OCI-LY3 (cell line): Measurements from ENCODE around the gene APAF1.

ENCODE experiments used
- H2AFZ ChIP-seq: fragments of 200-600, 300-600 bp; shearing (Covaris generic); 2 replicates; pipeline ENCODE4 v1.6.0; 2014; ENCODE audit warnings: antibody characterized with exemption, low read depth, low read length
- H3K27ac ChIP-seq: fragments of 200-600, 300-600 bp; sonication (generic); 2 replicates; pipeline ENCODE4 v1.5.1; 2014; ENCODE audit warnings: mild to moderate bottlenecking, low read length, moderate library complexity, mixed read lengths
- H3K27me3 ChIP-seq: fragments of 200-600, 300-600 bp; sonication (generic); 2 replicates; pipeline ENCODE4 v1.6.1; 2014; ENCODE audit warnings: low read depth, low read length, mixed read lengths
- H3K36me3 ChIP-seq: fragments of 200-600, 300-600 bp; sonication (generic); replicated peaks from 2 replicates; pipeline ENCODE3; 2014; ENCODE audit warnings: low read depth, low read length, mixed read lengths
- H3K4me1 ChIP-seq: fragments of 300-600, 200-600 bp; sonication (generic); 2 replicates; pipeline ENCODE4 v1.6.1; 2014; ENCODE audit warnings: low read length, mixed read lengths
- H3K4me2 ChIP-seq: fragments of 200-600, 300-600 bp; sonication (generic); 2 replicates; pipeline ENCODE4 v1.6.1; 2014; ENCODE audit warnings: low read length, mixed read lengths
- H3K4me3 ChIP-seq: fragments of 300-600, 200-600 bp; sonication (generic); 2 replicates; pipeline ENCODE4 v1.5.1; 2014; ENCODE audit warnings: antibody characterized with exemption, mild to moderate bottlenecking, low read length, moderate library complexity
- H3K79me2 ChIP-seq: fragments of 300-600, 200-600 bp; shearing (Covaris generic); 2 replicates; pipeline ENCODE4 v1.6.1; 2014; ENCODE audit warnings: mild to moderate bottlenecking, low read length, mixed read lengths
- H3K9ac ChIP-seq: fragments of 300-600, 200-600 bp; shearing (Covaris generic); 2 replicates; pipeline ENCODE4 v1.6.0; 2014; ENCODE audit warnings: mild to moderate bottlenecking, low read length, moderate library complexity
- H3K9me3 ChIP-seq: fragments of 200-600, 300-600 bp; shearing (Covaris generic); 2 replicates; pipeline ENCODE4 v1.6.1; 2014; ENCODE audit warnings: low read length, mixed read lengths; ENCODE audit not compliant: insufficient read depth
- H4K20me1 ChIP-seq: fragments of 200-600, 300-600 bp; sonication (generic); 2 replicates; pipeline ENCODE4 v1.6.1; 2016; ENCODE audit warnings: low read length, mixed read lengths; ENCODE audit not compliant: insufficient read depth
- EZH2phosphoT487 ChIP-seq: fragments of 200-600 bp; shearing (Covaris generic); IDR thresholded peaks from 2 replicates; pipeline ENCODE4 v1.6.1; 2018; ENCODE audit warnings: antibody characterized with exemption, mixed run types, low read depth
- TF ChIP-seq, protein P1 (sequence below): fragments of 200-600, 300-600 bp; sonication (generic); IDR thresholded peaks from 2 replicates; pipeline ENCODE4 v1.5.1; 2014; ENCODE audit warnings: antibody characterized with exemption, low read length, low read depth

Gene APAF1

DNA sequence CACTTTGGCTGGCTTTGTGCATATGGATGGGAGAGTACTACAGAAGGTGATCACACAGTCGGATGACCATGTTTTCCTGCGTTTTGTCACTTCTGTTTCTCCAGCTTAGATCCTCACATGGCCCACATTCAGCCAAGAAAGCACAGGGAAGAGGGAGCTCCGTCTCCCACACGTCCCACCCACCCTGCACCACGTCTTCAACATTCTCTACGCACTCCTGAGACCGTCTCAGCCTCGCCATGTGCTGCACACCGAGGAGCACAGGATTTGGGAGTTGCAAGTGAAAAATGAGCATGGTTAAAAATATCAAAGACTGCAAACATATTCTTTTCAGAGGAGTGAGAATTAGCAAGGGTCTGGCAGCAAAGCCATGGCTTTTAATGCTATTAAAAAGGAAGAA is 122.2 kb downstream of the APAF1 start:
- Histone ChIP-seq H3K9ac (no peak overlapping the region), H3K9me3 (no peaks in the 10 kb centered on the region), H3K27me3 (no peaks in the 10 kb centered on the region), H3K4me2 (no peak overlapping the region), H4K20me1 (no peaks in the 10 kb centered on the region), H3K79me2 (no peaks in the 10 kb centered on the region), H3K4me1 (no peaks in the 10 kb centered on the region), H3K27ac (no peak overlapping the region), H3K4me3 (no peak overlapping the region), H3K36me3 (no peaks in the 10 kb centered on the region), H2AFZ (no peak overlapping the region)
- TF ChIP-seq EZH2phosphoT487 = no peak
- TF ChIP-seq, protein P1, sequence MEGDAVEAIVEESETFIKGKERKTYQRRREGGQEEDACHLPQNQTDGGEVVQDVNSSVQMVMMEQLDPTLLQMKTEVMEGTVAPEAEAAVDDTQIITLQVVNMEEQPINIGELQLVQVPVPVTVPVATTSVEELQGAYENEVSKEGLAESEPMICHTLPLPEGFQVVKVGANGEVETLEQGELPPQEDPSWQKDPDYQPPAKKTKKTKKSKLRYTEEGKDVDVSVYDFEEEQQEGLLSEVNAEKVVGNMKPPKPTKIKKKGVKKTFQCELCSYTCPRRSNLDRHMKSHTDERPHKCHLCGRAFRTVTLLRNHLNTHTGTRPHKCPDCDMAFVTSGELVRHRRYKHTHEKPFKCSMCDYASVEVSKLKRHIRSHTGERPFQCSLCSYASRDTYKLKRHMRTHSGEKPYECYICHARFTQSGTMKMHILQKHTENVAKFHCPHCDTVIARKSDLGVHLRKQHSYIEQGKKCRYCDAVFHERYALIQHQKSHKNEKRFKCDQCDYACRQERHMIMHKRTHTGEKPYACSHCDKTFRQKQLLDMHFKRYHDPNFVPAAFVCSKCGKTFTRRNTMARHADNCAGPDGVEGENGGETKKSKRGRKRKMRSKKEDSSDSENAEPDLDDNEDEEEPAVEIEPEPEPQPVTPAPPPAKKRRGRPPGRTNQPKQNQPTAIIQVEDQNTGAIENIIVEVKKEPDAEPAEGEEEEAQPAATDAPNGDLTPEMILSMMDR = no peak

DNA sequence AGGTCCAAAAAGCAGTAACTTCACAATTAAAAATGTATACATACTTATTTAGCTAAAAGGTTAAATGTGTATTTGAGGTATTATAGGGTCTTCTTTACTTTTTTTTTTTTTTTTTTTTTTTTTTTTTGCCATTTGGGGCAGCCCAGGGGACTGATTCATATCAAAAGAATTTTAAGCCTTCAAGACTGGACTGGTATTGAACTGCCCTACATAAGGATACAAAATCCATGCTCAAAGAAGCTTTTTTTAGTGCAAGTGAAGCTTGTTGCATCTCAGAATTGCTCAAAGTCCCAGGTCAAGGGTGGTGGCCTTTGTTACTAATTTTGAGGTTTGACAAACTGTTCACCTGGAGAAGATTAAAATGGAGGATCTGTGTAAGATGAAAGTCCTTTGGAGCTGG is 124.0 kb downstream of the APAF1 start:
- Histone ChIP-seq H3K9me3 (no peaks in the 10 kb centered on the region), H3K4me2 (no peak overlapping the region), H3K27me3 (no peaks in the 10 kb centered on the region), H2AFZ (no peak overlapping the region), H3K27ac (no peak overlapping the region), H3K4me1 (no peaks in the 10 kb centered on the region), H4K20me1 (no peaks in the 10 kb centered on the region), H3K4me3 (no peak overlapping the region), H3K36me3 (no peaks in the 10 kb centered on the region), H3K9ac (no peak overlapping the region), H3K79me2 (no peaks in the 10 kb centered on the region)
- TF ChIP-seq, protein P1 = no peak
- no peak for TF ChIP-seq EZH2phosphoT487

DNA sequence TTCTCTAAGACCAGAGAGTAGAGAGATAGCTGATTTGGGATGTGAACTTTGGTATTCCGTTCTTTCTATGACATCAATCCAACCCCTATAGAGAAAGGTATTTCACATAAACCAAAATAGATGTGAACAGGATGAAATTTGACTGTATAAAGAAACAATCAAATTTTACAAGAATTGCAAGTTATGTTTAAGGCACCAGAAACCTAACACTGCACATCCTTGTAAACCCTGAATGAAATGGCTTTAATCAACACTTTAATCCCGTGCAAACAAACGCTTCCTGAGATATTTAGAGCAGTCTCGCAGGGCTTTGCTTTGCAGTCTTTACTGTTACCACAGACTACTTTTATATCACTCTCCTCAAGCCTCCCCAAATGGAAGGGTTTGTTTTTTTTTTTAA is 125.1 kb downstream of the APAF1 start:
- H4K20me1 ChIP-seq = no peaks in the 10 kb centered on the region
- no peaks in the 10 kb centered on the region for H3K27me3 ChIP-seq
- no peaks in the 10 kb centered on the region for H3K36me3 ChIP-seq
- no peaks in the 10 kb centered on the region for H3K79me2 ChIP-seq
- TF ChIP-seq EZH2phosphoT487 = no peak
- TF ChIP-seq, protein P1 = no peak
- no peak overlapping the region for H3K27ac ChIP-seq
- no peak overlapping the region for H3K4me2 ChIP-seq
- H3K9me3 ChIP-seq = no peaks in the 10 kb centered on the region
- H3K4me1 ChIP-seq = no peaks in the 10 kb centered on the region
- no peak overlapping the region for H2AFZ ChIP-seq
- H3K4me3 ChIP-seq = no peak overlapping the region
- no peak overlapping the region for H3K9ac ChIP-seq

DNA sequence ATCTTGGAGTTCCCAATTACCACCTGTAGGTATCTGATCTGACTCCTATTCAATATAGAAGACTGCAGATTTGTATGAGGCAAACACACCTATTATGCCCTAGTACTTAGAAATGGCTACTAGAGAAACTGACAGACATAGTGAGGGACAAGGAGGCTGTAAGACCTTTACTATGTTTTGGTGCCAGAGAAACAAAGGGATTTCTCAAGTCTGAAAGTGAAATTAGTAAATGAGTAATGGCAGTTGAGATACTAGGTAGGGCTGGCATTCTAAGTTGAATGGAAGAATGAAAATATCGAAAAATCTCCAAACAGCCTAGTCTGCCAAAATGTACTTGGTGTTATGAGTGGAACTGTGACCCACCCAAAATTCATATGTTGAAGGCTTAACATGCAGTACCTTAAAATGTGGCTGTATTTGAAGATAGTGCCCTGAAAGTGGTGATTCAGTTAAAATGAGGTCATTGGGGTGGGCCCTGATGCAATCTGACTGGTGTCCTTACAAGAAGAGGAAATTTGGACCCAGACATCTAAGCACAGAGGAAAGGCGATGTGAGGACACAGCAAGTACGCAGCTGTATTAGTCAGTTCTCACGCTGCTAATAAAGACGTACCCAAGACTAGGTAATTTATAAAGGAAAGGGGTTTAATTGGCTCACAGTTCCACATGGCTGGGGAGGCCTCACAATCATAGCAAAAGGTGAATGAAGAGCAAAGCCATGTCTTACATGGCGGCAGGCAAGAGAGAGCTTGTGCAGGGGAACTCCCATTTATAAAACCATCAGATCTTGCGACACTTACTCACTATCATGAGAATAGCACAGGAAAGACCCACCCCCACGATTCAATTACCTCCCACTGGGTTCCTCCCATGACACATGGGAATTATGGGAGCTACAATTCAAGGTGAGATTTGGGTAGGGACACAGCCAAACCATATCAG is 127.0 kb downstream of the APAF1 start:
- Histone ChIP-seq H4K20me1 (no peaks in the 10 kb centered on the region), H3K9me3 (no peaks in the 10 kb centered on the region), H3K4me2 (no peak overlapping the region), H3K4me3 (no peak overlapping the region), H3K79me2 (no peaks in the 10 kb centered on the region), H3K27me3 (no peaks in the 10 kb centered on the region), H3K4me1 (no peaks in the 10 kb centered on the region), H3K36me3 (no peaks in the 10 kb centered on the region), H3K27ac (no peak overlapping the region), H2AFZ (no peak overlapping the region), H3K9ac (no peak overlapping the region)
- no peak for TF ChIP-seq EZH2phosphoT487
- TF ChIP-seq, protein P1 = no peak
